H9 (cell line): Measurements from ENCODE around the gene CRACR2A. TPM values are rescaled to one million over a fixed set of nuclear protein-coding genes. Genes with fewer than 3 reads are reported as not detected.

ENCODE experiments used
- DNase-seq: peaks from one replicate; pipeline ENCODE4 v3.0.0-alpha.2; 2017
- H2AFZ ChIP-seq: one replicate; pipeline ENCODE4 v1.6.1; 2013; ENCODE audit warnings: mild to moderate bottlenecking, low read length, control low read depth, moderate library complexity
- H2AK5ac ChIP-seq: 2 replicates; pipeline ENCODE4 v1.6.1; 2013; ENCODE audit warnings: low read length, control low read depth, mixed read lengths; ENCODE audit not compliant: insufficient read length
- H2BK120ac ChIP-seq: one replicate; pipeline ENCODE4 v1.6.1; 2013; ENCODE audit warnings: low read depth, mild to moderate bottlenecking, low read length, control low read depth, inconsistent platforms; ENCODE audit not compliant: poor library complexity, severe bottlenecking
- H2BK12ac ChIP-seq: 2 replicates; pipeline ENCODE4 v1.6.1; 2013; ENCODE audit warnings: low read length, control low read depth, mixed read lengths, low read depth; ENCODE audit not compliant: insufficient read length
- H2BK15ac ChIP-seq: 2 replicates; pipeline ENCODE4 v1.6.1; 2013; ENCODE audit warnings: low read depth, low read length, control low read depth
- H2BK20ac ChIP-seq: one replicate; pipeline ENCODE4 v1.6.1; 2013; ENCODE audit warnings: low read depth, mild to moderate bottlenecking, low read length, control low read depth, inconsistent platforms; ENCODE audit not compliant: poor library complexity, severe bottlenecking
- H2BK5ac ChIP-seq: 2 replicates; pipeline ENCODE4 v1.6.1; 2013; ENCODE audit warnings: low read length, control low read depth, mixed read lengths; ENCODE audit not compliant: insufficient read length
- H3K14ac ChIP-seq: 2 replicates; pipeline ENCODE4 v1.6.1; 2013; ENCODE audit warnings: low read length, control low read depth; ENCODE audit not compliant: insufficient read depth
- H3K18ac ChIP-seq: 2 replicates; pipeline ENCODE4 v1.6.1; 2013; ENCODE audit warnings: low read depth, mild to moderate bottlenecking, mixed read lengths, low read length, control low read depth; ENCODE audit not compliant: insufficient read length
- H3K23ac ChIP-seq: 2 replicates; pipeline ENCODE4 v1.6.1; 2013; ENCODE audit warnings: low read length, control low read depth, mixed read lengths, low read depth; ENCODE audit not compliant: insufficient read length
- H3K23me2 ChIP-seq: 2 replicates; pipeline ENCODE4 v1.6.1; 2013; ENCODE audit warnings: low read depth, mild to moderate bottlenecking, mixed read lengths, low read length, control low read depth; ENCODE audit not compliant: insufficient read length, poor library complexity, severe bottlenecking
- H3K27ac ChIP-seq: 2 replicates; pipeline ENCODE4 v1.5.1; 2013; ENCODE audit warnings: low read length, control low read depth, mixed read lengths, low read depth; ENCODE audit not compliant: insufficient read length
- H3K27me3 ChIP-seq: 2 replicates; pipeline ENCODE4 v1.6.1; 2013; ENCODE audit warnings: low read length, control low read depth, inconsistent platforms; ENCODE audit not compliant: insufficient read depth
- H3K4ac ChIP-seq: 2 replicates; pipeline ENCODE4 v1.6.1; 2013; ENCODE audit warnings: low read depth, mild to moderate bottlenecking, control low read depth, inconsistent platforms, low read length, moderate library complexity
- H3K4me1 ChIP-seq: 2 replicates; pipeline ENCODE4 v1.6.1; 2013; ENCODE audit warnings: low read length, control low read depth, inconsistent platforms; ENCODE audit not compliant: insufficient read depth
- H3K4me2 ChIP-seq: 2 replicates; pipeline ENCODE4 v1.6.1; 2013; ENCODE audit warnings: low read length, control low read depth, mixed read lengths; ENCODE audit not compliant: insufficient read length, insufficient read depth
- H3K56ac ChIP-seq: 2 replicates; pipeline ENCODE4 v1.6.1; 2013; ENCODE audit warnings: low read depth, mild to moderate bottlenecking, mixed read lengths, low read length, control low read depth; ENCODE audit not compliant: insufficient read length
- H3K79me1 ChIP-seq: 2 replicates; pipeline ENCODE4 v1.6.1; 2013; ENCODE audit warnings: low read depth, mild to moderate bottlenecking, moderate library complexity, low read length, control low read depth, inconsistent platforms; ENCODE audit not compliant: insufficient read depth, poor library complexity, severe bottlenecking
- H3K79me2 ChIP-seq: 2 replicates; pipeline ENCODE4 v1.6.1; 2013; ENCODE audit warnings: low read length, control low read depth, inconsistent platforms; ENCODE audit not compliant: insufficient read depth
- H3K9ac ChIP-seq: 2 replicates; pipeline ENCODE4 v1.6.1; 2013; ENCODE audit warnings: low read length, control low read depth, mixed read lengths; ENCODE audit not compliant: insufficient read length; ENCODE audit errors: extremely low read depth
- H3K9me3 ChIP-seq: one replicate; pipeline ENCODE4 v1.6.1; 2013; ENCODE audit warnings: low read depth, low read length, inconsistent platforms; ENCODE audit not compliant: control insufficient read depth
- H3T11ph ChIP-seq: one replicate; pipeline ENCODE4 v1.6.1; 2013; ENCODE audit warnings: mild to moderate bottlenecking, low read length, control low read depth, inconsistent platforms
- H4K20me1 ChIP-seq: one replicate; pipeline ENCODE4 v1.6.1; 2013; ENCODE audit not compliant: control insufficient read depth, insufficient read length, insufficient read depth
- H4K5ac ChIP-seq: 2 replicates; pipeline ENCODE4 v1.6.1; 2013; ENCODE audit warnings: low read depth, mild to moderate bottlenecking, mixed read lengths, low read length, control low read depth; ENCODE audit not compliant: insufficient read length
- H4K8ac ChIP-seq: replicated peaks from 2 replicates; pipeline ENCODE4 v1.6.1; 2013; ENCODE audit warnings: low read length, control low read depth, mixed read lengths, low read depth; ENCODE audit not compliant: insufficient read length
- H4K91ac ChIP-seq: 2 replicates; pipeline ENCODE4 v1.6.1; 2013; ENCODE audit warnings: low read depth, mild to moderate bottlenecking, moderate library complexity, mixed read lengths, low read length, control low read depth; ENCODE audit not compliant: insufficient read length
- H3K27ac Mint-ChIP-seq, 3 experiments: 2 replicates in 2 of 3; 3 replicates in 1 of 3; pipeline ENCODE4 v1.8.0; 2020 to 2021; ENCODE audit warnings: mixed read lengths in 3 of 3, mild to moderate bottlenecking in 1 of 3, moderate library complexity in 1 of 3
- H3K27me3 Mint-ChIP-seq: 2 replicates; pipeline ENCODE4 v1.8.0; 2021; ENCODE audit warnings: low read depth, mild to moderate bottlenecking, moderate library complexity, mixed read lengths
- H3K36me3 Mint-ChIP-seq, 3 experiments: 2 replicates in 2 of 3; 3 replicates in 1 of 3; pipeline ENCODE4 v1.8.0; 2020 to 2021; ENCODE audit warnings: low read depth in 3 of 3, mixed read lengths in 3 of 3; ENCODE audit not compliant: insufficient read depth in 1 of 3
- H3K4me1 Mint-ChIP-seq, 2 experiments: 2 replicates each; pipeline ENCODE4 v1.8.0; 2020; ENCODE audit warnings: mixed read lengths in 2 of 2
- H3K4me3 Mint-ChIP-seq, 2 experiments: 2 replicates in 1 of 2; 3 replicates in 1 of 2; pipeline ENCODE4 v1.8.0; 2020 to 2021; ENCODE audit warnings: mild to moderate bottlenecking in 2 of 2, mixed read lengths in 2 of 2, moderate library complexity in 1 of 2
- H3K9me3 Mint-ChIP-seq, 2 experiments: 2 replicates in 1 of 2; 3 replicates in 1 of 2; pipeline ENCODE4 v1.8.0; 2020; ENCODE audit warnings: mild to moderate bottlenecking in 2 of 2, mixed read lengths in 2 of 2, moderate library complexity in 1 of 2
- CTCF ChIP-seq: fragments of 200-600 bp; sonication (generic); conservative IDR thresholded peaks from 3 replicates; pipeline ENCODE4 v1.8.0; 2021; ENCODE audit warnings: antibody characterized with exemption, mild to moderate bottlenecking
- WGBS: extraction: QIAGEN DNeasy Blood & Tissue Kit; methylation state at CpG from one replicate; pipeline ENCODE4 v1.1.7; 2013; ENCODE audit warnings: missing lambda C conversion rate, low lambda C conversion rate, mixed read lengths; ENCODE audit not compliant: insufficient read length; ENCODE audit errors: extremely low coverage; 5-methylcytosine and 5-hydroxymethylcytosine counted together
- total RNA-seq: library from RNA; stranded (reverse); gene quantifications from 2 replicates; pipeline ENCODE4 v1.2.1, GENCODE V29; 2021

CRACR2A gene
- total RNA-seq, 1 experiment from 2014 or later = 2.0 TPM

- H3K4me1 Mint-ChIP-seq = peaks cover 16 to 24% of the 10 kb centered on the region in 2 experiments
- no peak overlapping the region for H3K9ac ChIP-seq
- DNase-seq = no peak
Measured at GRCh38 chr12:3667485-3667884, 85.4 kb downstream of the CRACR2A start.

More at GRCh38 chr12:3667485-3667884, 85.4 kb downstream of the CRACR2A start:
- no CpG with 5 or more reads among the region's 4 CpGs for WGBS
- Histone ChIP-seq H3K4me1 (no peaks in the 10 kb centered on the region), H4K91ac (no peak overlapping the region), H3K23me2 (no peaks in the 10 kb centered on the region), H2BK120ac (no peak overlapping the region), H3T11ph (no peak overlapping the region), H3K27ac (no peak overlapping the region), H2AFZ (no peak overlapping the region), H3K9me3 (no peaks in the 10 kb centered on the region), H3K14ac (no peak overlapping the region), H3K79me2 (no peaks in the 10 kb centered on the region), H2BK12ac (no peak overlapping the region), H2BK20ac (no peak overlapping the region), H3K4ac (no peak overlapping the region), H3K27me3 (no peaks in the 10 kb centered on the region), H4K8ac (no peak overlapping the region), H3K23ac (no peak overlapping the region), H2AK5ac (no peak overlapping the region), H3K79me1 (no peaks in the 10 kb centered on the region), H3K4me2 (no peak overlapping the region), H3K56ac (no peak overlapping the region), H4K5ac (no peak overlapping the region), H2BK15ac (no peak overlapping the region), H4K20me1 (no peaks in the 10 kb centered on the region), H3K18ac (no peak overlapping the region), H2BK5ac (no peak overlapping the region)
- H3K27me3 Mint-ChIP-seq = no peaks in the 10 kb centered on the region
- no peak overlapping the region for H3K4me3 Mint-ChIP-seq
- no peaks in the 10 kb centered on the region for H3K9me3 Mint-ChIP-seq
- H3K36me3 Mint-ChIP-seq = no peaks in the 10 kb centered on the region
- peak overlapping the region in 1 of 3 experiments; percentile 30; a peak in 1 of 7 replicates for H3K27ac Mint-ChIP-seq
- peak; percentile 53 for TF ChIP-seq CTCF
